ENCODE measurements around the gene PBOV1.

Gene PBOV1

DNA sequence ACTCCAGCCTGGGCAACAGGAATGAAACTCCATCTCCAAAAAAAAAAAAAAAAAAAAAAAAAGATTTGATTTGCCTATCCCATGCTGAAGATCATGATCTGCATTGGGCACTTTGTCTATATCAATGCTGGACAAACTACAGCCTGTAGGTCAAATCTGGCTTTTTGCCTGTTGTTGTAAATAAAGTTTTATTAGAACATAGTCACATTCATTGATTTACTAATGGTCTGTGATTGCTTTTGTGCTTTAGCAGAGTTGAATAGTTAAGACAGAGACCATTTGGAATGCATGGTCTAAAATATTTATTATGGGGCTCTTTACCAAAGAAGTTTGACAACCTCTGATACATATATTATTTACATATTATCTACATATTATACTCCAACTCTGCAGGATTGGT is 14.0 kb downstream of the PBOV1 start:
- no peak for DNase-seq

DNA sequence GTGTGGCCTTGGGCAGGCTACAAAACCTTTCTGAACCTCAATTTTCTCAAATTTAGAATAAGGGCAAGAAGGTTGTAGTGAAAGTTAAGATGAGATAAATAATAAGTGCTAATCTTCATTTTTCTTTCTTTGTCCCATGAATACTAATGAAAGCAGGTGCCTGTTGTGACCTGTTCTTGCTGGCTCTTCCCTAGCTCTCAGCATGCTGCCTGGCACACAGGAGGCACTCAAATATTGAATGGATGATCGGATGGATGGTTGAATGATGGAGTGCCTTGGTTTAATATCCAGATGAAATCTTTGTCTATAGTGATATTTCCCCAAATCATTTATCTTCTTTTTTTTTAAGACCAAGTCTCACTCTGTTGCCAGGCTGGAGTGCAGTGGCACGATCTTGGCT is 15.0 kb downstream of the PBOV1 start:
- no peak for DNase-seq

DNA sequence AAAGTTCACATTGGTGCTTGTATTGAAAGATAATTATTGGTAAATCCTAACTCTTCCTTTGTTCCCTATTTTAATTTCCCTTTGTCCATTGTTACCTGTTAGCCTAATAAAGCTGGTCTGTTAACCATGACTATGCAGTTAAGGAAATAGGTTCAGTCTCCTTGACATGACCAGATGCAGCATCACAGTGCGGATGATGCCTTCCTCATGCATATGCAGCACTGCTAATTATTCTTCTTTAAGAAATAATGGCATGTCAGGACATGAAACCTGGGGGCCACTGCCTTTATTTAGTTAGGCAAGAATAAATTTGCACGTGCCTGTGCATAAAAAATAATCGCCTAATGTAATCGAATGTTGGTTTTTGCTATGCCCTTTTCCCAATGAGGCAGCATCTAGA is 16.5 kb downstream of the PBOV1 start:
- DNase-seq = no peak

DNA sequence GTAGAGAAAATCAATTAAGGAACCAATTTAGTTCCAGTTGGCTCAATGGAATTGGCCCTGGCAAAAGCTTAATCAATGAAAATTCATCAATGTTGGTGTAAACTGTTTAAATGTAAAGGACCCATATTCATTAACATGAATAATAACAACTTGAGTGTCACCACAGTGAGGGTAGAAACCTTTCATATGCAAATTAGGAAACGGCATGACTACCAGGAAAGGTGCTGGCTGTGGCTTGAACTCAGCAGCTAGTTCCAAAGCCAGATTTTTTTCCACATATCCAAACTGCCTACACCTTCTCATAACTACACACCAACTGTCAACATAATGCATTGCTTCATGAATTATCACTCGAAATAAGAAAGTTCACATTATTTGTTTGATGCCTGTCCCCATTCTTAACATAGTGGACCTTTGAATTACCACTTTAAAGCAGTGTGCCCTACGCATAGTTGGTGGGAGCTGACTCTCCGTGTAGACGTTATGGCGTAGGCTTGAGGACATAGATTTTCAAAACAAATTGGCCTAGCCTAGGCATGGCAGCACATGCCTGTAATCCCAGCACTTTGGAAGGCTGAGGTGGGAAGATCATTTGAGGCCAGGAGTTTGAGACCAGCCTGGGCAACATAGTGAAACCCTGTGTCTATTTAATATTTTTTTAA is 19.7 kb downstream of the PBOV1 start:
- no peak for DNase-seq

DNA sequence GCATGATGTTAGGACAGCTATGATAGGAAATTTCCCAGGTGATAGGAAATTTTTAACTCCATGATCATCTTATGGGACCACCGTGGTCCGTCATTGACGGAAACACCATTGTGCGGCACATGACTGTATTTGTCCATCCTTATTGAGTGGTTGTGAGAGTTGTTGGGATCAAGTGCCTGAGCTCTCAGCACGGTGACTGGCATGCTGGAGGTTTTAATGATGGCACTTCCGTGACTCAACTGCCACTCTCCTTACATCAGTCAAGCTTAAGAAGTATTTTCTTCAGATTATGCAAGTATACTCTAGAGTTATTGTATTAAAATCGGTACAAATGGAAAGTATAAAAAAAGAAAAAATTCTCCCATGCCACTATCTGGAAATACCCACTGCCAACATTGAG is 20.7 kb downstream of the PBOV1 start:
- no peak for DNase-seq

DNA sequence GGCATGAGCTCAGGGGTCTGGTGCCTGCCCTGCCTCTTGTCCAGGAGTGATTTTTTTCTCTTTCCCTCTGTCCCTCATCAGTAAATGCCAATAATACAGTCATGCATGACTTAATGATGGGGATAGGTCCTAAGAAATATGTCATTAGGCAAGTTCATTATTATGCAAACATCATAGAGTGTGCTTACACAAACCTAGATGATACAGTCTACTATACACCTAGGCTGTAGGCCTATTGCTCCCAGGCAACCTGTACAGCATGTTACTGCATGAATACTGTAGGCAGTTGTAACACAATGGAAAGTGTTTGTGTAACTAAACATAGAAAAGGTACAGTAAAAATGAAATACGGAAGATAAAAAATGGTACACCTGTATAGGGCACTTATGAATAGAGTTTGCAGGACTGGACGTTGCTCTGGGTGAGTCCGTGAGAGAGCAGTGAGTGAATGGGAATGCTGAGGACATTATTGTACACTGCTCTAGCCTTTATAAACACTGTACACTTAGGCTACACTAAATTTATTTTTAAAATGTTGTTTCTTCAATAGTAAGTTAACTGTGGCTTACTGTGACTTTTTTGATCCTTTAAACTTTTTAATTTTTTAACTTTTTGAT is 22.1 kb downstream of the PBOV1 start:
- DNase-seq = no peak

DNA sequence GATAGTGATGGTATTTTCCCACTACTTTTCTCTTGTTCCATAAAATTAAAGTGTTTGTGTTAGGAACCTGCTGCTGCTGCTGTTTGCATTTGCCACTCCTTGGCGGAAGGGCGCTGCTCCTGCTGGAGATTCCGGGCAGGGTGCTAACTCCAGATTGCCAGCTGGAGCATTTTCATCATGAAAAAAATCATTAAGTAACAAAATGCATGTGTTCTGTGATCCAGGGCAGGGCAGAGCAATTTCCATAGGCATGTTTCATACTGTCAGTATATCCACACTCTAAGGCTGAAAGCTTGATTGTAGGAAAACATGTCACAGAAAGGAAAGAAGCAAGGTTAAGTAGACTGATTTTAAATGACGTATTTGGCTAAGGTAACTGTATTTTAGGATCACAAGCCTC is 24.0 kb downstream of the PBOV1 start:
- no peak for DNase-seq

DNA sequence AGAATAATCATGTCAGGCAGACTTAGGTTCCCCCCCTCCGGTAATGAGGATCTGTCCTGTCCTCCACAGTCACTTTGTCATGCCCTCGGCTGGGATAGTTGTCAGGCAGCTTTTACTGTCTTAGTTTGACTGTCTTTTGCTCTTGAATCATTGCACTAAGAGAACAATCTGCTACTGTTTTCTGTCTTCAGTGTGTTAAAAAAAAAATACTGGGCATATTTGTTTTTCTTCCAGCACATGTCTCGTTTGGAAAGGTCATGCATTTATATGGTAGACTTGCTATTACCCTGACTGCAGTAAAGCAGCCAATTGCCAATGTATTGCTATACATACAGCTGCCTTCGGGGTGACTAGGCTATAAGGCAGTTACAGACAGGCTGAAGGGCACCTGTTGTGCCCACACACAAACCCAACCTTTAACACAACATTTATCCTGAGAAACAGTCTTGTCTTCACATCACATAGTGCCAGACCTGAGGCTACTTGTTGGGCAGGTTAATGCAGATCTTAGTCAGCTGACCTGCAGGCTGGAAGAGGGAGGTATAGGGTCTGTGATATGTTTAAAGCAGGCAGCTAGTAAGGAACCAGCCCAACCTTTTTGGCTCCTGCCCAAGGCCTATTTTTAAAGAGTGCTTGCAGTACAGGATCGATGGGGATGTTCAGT is 29.9 kb downstream of the PBOV1 start:
- no peak for DNase-seq

DNA sequence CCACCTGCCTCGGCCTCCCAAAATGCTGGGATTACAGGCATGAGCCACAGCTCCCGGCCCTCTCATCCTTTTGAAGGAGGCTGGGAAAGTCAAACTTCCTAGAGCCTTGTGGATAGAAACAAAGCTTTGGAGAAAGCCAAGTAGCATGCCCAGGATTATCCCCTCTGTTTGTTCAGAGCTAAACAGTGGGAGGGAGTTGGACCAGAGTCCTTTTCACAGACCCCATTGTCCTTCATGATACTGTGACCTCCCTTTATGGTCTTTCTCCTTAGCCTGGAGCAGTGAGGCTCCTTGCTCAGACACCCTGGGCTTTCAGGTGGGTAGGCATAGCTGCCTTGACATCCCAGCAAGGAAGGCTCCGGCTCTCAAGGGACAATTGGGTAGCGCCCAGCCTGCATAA is 31.1 kb downstream of the PBOV1 start:
- no peak for DNase-seq

DNA sequence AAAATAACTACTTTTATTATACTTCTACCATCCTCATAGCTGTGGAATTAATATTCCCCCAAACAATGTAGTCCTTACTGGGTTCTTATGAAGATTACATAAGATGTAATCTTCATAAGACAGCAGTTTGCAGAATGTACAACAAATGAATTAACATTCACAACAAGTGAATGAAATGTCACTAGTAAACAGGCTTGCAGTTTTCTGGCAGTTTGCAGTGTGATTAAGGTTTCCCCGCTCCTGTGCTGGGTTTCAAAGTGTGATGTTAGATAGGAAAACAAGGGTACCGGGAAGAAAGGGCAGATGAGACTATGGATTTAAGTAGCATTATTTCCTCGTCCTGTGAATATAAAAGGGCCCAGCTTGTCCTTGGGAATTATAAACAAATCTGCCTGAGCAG is 34.1 kb downstream of the PBOV1 start:
- DNase-seq = no peak

DNA sequence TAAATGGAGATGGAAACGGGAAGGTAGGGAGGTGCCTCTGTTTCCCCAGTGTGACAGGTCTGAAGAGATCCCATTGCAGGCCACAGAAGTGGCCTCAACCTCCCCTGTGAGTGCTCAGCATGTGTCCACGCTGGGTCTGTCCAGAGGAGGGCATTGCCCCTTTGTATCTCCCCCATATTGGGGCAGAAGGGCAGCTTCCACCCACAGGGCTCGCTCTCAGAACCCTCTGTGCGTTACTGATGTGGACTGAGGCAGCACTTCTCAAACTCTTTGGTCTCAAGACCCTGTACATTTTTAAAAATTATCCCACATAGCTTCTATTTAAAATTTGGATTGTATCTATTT is 34.5 kb downstream of the PBOV1 start:
- no peak for DNase-seq

DNA sequence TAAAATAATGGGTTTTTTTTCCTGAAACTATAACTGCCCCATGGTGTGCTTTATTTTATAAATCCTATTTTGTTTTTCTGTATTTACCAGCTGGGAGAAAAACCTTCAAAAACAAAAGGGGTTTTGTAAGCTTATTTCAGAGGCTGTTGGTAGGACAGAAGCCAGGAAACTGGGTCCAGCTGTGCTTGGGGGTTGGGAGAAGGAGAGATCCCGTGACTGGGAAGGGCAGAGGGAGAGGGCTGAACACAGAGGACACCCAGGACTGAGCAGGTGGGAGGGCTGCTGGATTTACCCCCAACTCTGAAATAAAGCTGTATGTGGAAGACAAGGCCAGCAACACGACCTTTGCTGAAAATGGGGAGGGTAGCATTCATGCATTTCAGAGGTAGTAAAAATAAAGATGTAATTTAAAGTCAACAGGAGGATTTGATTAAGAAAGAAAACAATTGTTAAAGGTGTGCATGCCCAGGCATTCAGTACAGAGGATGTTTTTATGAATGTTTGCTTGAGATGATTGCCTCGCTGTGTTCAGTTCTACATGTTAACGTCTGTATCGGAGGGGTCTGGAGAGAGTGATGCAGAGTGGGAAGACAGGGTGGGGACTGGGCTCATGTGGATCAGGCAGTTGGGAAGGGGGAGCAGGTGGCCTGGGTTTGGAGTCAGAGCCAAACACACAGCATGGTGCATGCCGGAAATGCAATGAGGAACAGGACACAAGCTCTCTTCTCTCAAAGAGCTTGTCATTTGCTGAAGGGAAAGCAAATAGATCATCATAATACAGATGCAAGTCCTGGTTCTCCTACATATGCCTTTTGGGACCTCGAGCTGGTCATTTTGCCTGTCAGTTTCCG is 35.1 kb downstream of the PBOV1 start:
- no peak for DNase-seq

DNA sequence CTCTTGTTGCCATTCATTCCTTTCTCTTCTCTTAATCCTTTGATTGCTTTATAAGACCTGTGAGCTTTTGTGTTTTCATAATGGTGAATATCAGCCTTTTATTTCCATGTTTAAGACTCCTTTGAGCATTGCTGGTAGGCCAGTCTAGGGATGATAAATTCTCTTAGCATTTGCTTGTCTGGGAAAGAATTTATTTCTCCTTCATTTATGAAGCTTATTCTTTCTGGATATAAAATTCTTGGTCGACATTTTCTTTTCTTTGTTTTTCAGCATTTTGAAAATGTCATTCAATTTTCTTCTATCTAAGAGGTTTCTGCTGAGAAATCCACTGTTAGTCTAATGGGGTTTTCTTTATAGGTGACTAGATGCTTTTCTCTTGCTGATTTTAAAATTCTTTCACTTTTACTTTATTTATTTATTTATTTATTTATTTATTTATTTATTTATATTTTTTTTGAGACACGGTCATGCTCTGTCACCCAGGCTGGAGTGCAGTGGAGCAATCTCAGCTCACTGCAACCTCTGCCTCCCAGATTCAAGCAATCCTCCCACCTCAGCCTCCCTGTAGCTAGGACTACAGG is 41.5 kb downstream of the PBOV1 start:
- no peak for DNase-seq

DNA sequence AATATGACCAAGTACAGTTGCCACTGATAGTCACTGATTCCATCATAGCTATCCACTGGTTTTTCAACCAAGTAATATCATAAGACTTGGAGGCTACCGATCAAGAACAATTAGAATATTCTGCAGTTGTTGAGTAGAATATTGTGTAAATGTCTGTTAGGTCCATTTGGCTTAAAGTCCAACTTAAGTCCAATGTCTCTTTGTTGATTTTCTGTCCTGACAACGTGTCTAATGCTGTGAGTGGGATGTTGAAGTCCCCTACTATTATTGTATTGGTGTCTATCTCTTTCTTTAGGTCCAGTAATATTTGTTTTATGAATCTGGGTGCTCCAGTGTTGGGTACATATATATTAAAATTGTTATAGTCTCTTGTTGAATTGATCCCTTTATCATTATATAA is 42.7 kb downstream of the PBOV1 start:
- DNase-seq = no peak
